ENCODE measurements around the gene RNU5B-1. TPM values are rescaled to one million over a fixed set of nuclear protein-coding genes. Genes with fewer than 3 reads are reported as not detected.

Gene RNU5B-1
- total and polyA plus RNA-seq, 9 of the 15 experiments (the other 6 are each of a cell fraction or from before 2014, with no cell fraction given) = 14.2 TPM; not detected in 8

DNA sequence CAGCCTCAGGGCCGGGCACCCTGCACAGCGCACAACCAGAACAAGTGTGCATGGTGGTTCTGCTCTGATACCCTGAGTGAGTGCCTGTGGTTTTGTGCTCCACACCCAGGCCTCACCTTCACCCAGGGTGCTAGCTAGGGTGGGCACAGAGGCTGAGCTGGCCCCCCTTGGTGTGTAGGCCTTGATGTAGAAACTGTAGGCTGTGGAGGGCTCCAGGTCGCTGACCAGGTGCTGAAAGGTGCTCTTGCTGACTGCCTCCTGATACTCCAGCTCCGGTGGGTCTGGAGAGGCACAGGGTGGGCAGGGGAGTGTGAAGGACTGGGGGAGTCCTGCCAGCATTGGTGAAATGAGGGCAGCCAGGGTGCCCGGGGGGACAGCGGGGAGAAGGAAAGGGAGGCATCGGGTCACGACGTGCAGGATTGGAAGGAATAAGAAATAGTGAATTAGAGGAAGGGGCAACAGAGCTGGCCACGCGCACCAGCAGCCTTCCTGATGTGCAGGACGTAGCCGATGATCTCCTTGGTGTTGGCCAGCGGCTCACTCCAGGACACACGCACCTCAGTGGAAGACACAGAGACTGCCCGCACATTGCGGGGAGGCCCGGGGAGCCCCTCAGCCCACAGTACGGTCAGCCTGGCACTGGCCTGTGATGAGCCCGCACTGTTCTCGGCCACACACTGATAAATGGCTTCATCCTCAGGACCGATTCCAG lies 26.6 kb downstream of the RNU5B-1 start:
- peak; percentile 87 for TF ChIP-seq REST (IDR thresholded peaks at IDR 0.05; ENCODE audit: borderline replicate concordance)
- no peak for TF ChIP-seq REST (CRISPR knock-in tag; IDR thresholded peaks at IDR 0.05; ENCODE audit: low read depth)
- no peak for TF ChIP-seq KAT7 (CRISPR knock-in tag; IDR thresholded peaks at IDR 0.05; ENCODE audit: borderline replicate concordance)
- peak; percentile 68; the same call in 1 of the 2 replicates for TF ChIP-seq EHMT2 (IDR thresholded peaks at IDR 0.05)
- no peak for TF ChIP-seq PRDM10 (IDR thresholded peaks at IDR 0.05; ENCODE audit: partially characterized antibody)
- peak; percentile 72; the same call in 1 of the 2 replicates for TF ChIP-seq MIER1 (IDR thresholded peaks at IDR 0.05; ENCODE audit: low read depth)
- in situ Hi-C loops (cut with MboI) (no loop called here), intact Hi-C loops (cut with micrococcal nuclease) (no loop called here)
- Histone ChIP-seq H3K4me1 (replicated peaks in 1 of 2; ENCODE audit: control insufficient read depth in 2 of 2, insufficient read depth in 2 of 2, low read length in 2 of 2) (peaks cover 0 to 34% of the 10 kb centered on the region in 2 experiments; a peak in 2 of 5 replicates), H3K27ac (ENCODE audit: extremely low read depth, low read depth, low read length) (no peak overlapping the region), H3K4me2 (ENCODE audit: insufficient read depth, low read length) (no peak overlapping the region), H3K79me2 (ENCODE audit: control insufficient read depth, insufficient read depth, low read length) (no peaks in the 10 kb centered on the region), H3K9me1 (ENCODE audit: control insufficient read depth, insufficient read depth, low read length) (no peaks in the 10 kb centered on the region), H3K4me3 (no peak overlapping the region), H4K20me1 (replicated peaks; ENCODE audit: control insufficient read depth, insufficient read depth, low read length) (peaks cover 9% of the 10 kb centered on the region; the same call in 1 of the 2 replicates), H3K27me3 (ENCODE audit: control insufficient read depth in 2 of 2, insufficient read depth in 2 of 2, low read length in 2 of 2) (peaks cover 49 to 73% of the 10 kb centered on the region in 2 experiments), H3K9ac (ENCODE audit: insufficient read depth in 1 of 2, low read depth in 2 of 2, low read length in 2 of 2) (no peak overlapping the region), H3K36me3 (ENCODE audit: control insufficient read depth, insufficient read depth, low read length) (no peaks in the 10 kb centered on the region), H2AFZ (ENCODE audit: low read depth, low read length) (no peak overlapping the region), H3K9me3 (replicated peaks; ENCODE audit: control insufficient read depth, insufficient read depth, low read depth, low read length) (no peaks in the 10 kb centered on the region)
- WGBS (ENCODE audit: insufficient coverage, low coverage, missing lambda C conversion rate) = 15% methylated on average over 21 of the region's 22 CpGs
- CTCF ChIA-PET (ENCODE audit: low intra/inter-chr PET ratio) = no interaction called here
- no TSS peak for BruUV-seq (replicated peaks)
- FAIRE-seq (no peak), DNase-seq (ENCODE audit: extremely low read depth in 1 of 4, low spot score in 3 of 4) (no peak), ATAC-seq (0 out of 3 replicates have a peak, but pooled peaks have one; percentile 14)
- POLR2A ChIA-PET = interaction anchor here (0.6 to 3.6 kb wide), 3 partner anchors 9 to 26 kb away, joined by 3 to 20 read pairs (median 3); partner anchors contain the start of gene RNU5B-1

Data from K562 (cell line).